SKM-1 (cell line): ENCODE data around the gene OTUB1.

Source experiments
- DNase-seq: peaks from one replicate; lab custom pipeline; 2025; ENCODE audit not compliant: unreplicated experiment; lab: John Stamatoyannopoulos, UW

The OTUB1 gene

GRCh38 chr11:64022125-64022784 lies 36.0 kb downstream of the OTUB1 start:
- no peak for DNase-seq

GRCh38 chr11:64023712-64024710 lies 37.8 kb downstream of the OTUB1 start:
- no peak for DNase-seq

GRCh38 chr11:64025205-64025604 lies 39.0 kb downstream of the OTUB1 start:
- no peak for DNase-seq

GRCh38 chr11:64026575-64027205 lies 40.5 kb downstream of the OTUB1 start:
- no peak for DNase-seq

GRCh38 chr11:64027651-64028397 lies 41.6 kb downstream of the OTUB1 start:
- peak; percentile 71 for DNase-seq

- no peak for DNase-seq
These were observed 42.3 kb downstream of the OTUB1 start for GRCh38 chr11:64028398-64029115.

GRCh38 chr11:64029773-64030172 lies 43.5 kb downstream of the OTUB1 start:
- DNase-seq, result no peak

GRCh38 chr11:64031001-64031400 lies 44.8 kb downstream of the OTUB1 start:
- no peak for DNase-seq

GRCh38 chr11:64032050-64032449 lies 45.8 kb downstream of the OTUB1 start:
- no peak for DNase-seq

- DNase-seq, result no peak
These were observed 48.2 kb downstream of the OTUB1 start for GRCh38 chr11:64034411-64034811.

- no peak for DNase-seq
These were observed 48.9 kb downstream of the OTUB1 start for GRCh38 chr11:64035081-64035524.

GRCh38 chr11:64035576-64035975 lies 49.3 kb downstream of the OTUB1 start, which contains the start of gene FLRT1:
FLRT1 (plus strand) TSS chr11:64035931; CDS start chr11:64116268, 80,337 bp downstream.
- no peak for DNase-seq

- no peak for DNase-seq
These were observed 50.1 kb downstream of the OTUB1 start for GRCh38 chr11:64036087-64037026.

GRCh38 chr11:64037027-64037634 lies 50.9 kb downstream of the OTUB1 start:
- DNase-seq, result no peak

GRCh38 chr11:64038500-64038899 lies 52.3 kb downstream of the OTUB1 start:
- no peak for DNase-seq

GRCh38 chr11:64039012-64039665 lies 52.9 kb downstream of the OTUB1 start:
- no peak for DNase-seq

- no peak for DNase-seq
These were observed 54.6 kb downstream of the OTUB1 start for GRCh38 chr11:64040684-64041322.

- no peak for DNase-seq
These were observed 55.6 kb downstream of the OTUB1 start for GRCh38 chr11:64041846-64042245.
